ENCODE measurements around the gene F2RL2. TPM values are rescaled to one million over a fixed set of nuclear protein-coding genes. Genes with fewer than 3 reads are reported as not detected.

Gene F2RL2
- total RNA-seq, 1 experiment from 2014 or later, result not detected

DNA sequence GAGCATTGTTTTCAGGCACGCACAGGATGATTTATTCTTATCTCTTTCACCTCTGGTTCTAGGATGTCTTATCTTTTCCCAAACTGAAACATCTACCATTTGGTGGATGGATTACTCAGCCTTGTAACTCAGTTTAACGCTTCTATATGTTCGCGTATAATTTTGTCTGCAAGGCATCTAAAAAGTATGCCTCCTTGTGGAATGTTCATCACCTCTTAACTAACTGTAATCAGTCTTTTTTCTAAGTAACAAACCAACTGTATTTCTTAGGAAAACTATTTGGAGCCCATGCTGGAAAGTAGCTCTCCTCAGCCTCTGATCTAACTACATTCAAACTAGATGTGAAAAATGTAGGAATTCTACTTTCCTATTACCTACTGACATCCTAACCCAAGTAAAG is 11.5 kb upstream of the F2RL2 start:
- H3K4me1 ChIP-seq (ENCODE audit: insufficient read depth, low read length), result peaks cover 3% of the 10 kb centered on the region; the same call in 1 of the 2 replicates
- no CpG with 5 or more reads among the region's 4 CpGs for WGBS (ENCODE audit: extremely low coverage, insufficient read length, low lambda C conversion rate)
- no peaks in the 10 kb centered on the region; a peak in 1 of 7 replicates for H3K36me3 Mint-ChIP-seq (ENCODE audit: insufficient read depth in 1 of 3, low read depth in 3 of 3)

More for the DNA sequence above, 11.5 kb upstream of the F2RL2 start:
- no peak overlapping the region for H3K56ac ChIP-seq (ENCODE audit: insufficient read length, low read depth, low read length)
- no peak overlapping the region for H3T11ph ChIP-seq (ENCODE audit: low read length)
- no peak overlapping the region for H2BK12ac ChIP-seq (ENCODE audit: insufficient read length, low read depth, low read length)
- H3K79me1 ChIP-seq (ENCODE audit: insufficient read depth, low read depth, low read length, poor library complexity, severe bottlenecking), result no peaks in the 10 kb centered on the region
- H3K4me3 Mint-ChIP-seq, result no peak overlapping the region
- no peak overlapping the region for H4K8ac ChIP-seq (replicated peaks; ENCODE audit: insufficient read length, low read depth, low read length)
- H3K23me2 ChIP-seq (ENCODE audit: insufficient read length, low read depth, low read length, poor library complexity, severe bottlenecking), result no peaks in the 10 kb centered on the region
- H3K4me2 ChIP-seq (ENCODE audit: insufficient read depth, insufficient read length, low read length), result no peak overlapping the region
- no peaks in the 10 kb centered on the region for H3K27me3 ChIP-seq (ENCODE audit: insufficient read depth, low read length)
- H3K27me3 Mint-ChIP-seq (ENCODE audit: low read depth), result no peaks in the 10 kb centered on the region
- no peak for DNase-seq
- H3K9ac ChIP-seq (ENCODE audit: extremely low read depth, insufficient read length, low read length), result no peak overlapping the region
- no peak overlapping the region for H4K5ac ChIP-seq (ENCODE audit: insufficient read length, low read depth, low read length)
- H2BK120ac ChIP-seq (ENCODE audit: low read depth, low read length, poor library complexity, severe bottlenecking), result no peak overlapping the region
- peaks cover 21 to 29% of the 10 kb centered on the region in 2 experiments for H3K4me1 Mint-ChIP-seq
- no peak overlapping the region for H4K91ac ChIP-seq (ENCODE audit: insufficient read length, low read depth, low read length)
- H2AK5ac ChIP-seq (ENCODE audit: insufficient read length, low read length), result no peak overlapping the region
- no peak overlapping the region for H2BK20ac ChIP-seq (ENCODE audit: low read depth, low read length, poor library complexity, severe bottlenecking)
- no peak overlapping the region for H3K4ac ChIP-seq (ENCODE audit: low read depth, low read length)
- no peak overlapping the region for H3K27ac Mint-ChIP-seq
- no peaks in the 10 kb centered on the region for H3K79me2 ChIP-seq (ENCODE audit: insufficient read depth, low read length)
- H3K18ac ChIP-seq (ENCODE audit: insufficient read length, low read depth, low read length), result no peak overlapping the region
- no peaks in the 10 kb centered on the region for H4K20me1 ChIP-seq (ENCODE audit: control insufficient read depth, insufficient read depth, insufficient read length)
- no peaks in the 10 kb centered on the region for H3K9me3 ChIP-seq (ENCODE audit: control insufficient read depth, low read depth, low read length)
- no peak overlapping the region for H3K27ac ChIP-seq (ENCODE audit: insufficient read length, low read depth, low read length)
- H3K14ac ChIP-seq (ENCODE audit: insufficient read depth, low read length), result no peak overlapping the region
- no peaks in the 10 kb centered on the region for H3K9me3 Mint-ChIP-seq
- no peak overlapping the region for H3K23ac ChIP-seq (ENCODE audit: insufficient read length, low read depth, low read length)
- TF ChIP-seq, protein P1, sequence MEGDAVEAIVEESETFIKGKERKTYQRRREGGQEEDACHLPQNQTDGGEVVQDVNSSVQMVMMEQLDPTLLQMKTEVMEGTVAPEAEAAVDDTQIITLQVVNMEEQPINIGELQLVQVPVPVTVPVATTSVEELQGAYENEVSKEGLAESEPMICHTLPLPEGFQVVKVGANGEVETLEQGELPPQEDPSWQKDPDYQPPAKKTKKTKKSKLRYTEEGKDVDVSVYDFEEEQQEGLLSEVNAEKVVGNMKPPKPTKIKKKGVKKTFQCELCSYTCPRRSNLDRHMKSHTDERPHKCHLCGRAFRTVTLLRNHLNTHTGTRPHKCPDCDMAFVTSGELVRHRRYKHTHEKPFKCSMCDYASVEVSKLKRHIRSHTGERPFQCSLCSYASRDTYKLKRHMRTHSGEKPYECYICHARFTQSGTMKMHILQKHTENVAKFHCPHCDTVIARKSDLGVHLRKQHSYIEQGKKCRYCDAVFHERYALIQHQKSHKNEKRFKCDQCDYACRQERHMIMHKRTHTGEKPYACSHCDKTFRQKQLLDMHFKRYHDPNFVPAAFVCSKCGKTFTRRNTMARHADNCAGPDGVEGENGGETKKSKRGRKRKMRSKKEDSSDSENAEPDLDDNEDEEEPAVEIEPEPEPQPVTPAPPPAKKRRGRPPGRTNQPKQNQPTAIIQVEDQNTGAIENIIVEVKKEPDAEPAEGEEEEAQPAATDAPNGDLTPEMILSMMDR (conservative IDR thresholded peaks at IDR 0.05), result no peak
- no peak overlapping the region for H2AFZ ChIP-seq (ENCODE audit: low read length)
- H2BK15ac ChIP-seq (ENCODE audit: low read depth, low read length), result no peak overlapping the region
- H2BK5ac ChIP-seq (ENCODE audit: insufficient read length, low read length), result no peak overlapping the region

Measured in H9 (cell line).